ENCODE measurements around the gene PXDN. TPM values are rescaled to one million over a fixed set of nuclear protein-coding genes. Genes with fewer than 3 reads are reported as not detected.

PXDN gene
- total RNA-seq, 4 donors from 2014 or later: 101 to 169 (median 134) TPM

DNA sequence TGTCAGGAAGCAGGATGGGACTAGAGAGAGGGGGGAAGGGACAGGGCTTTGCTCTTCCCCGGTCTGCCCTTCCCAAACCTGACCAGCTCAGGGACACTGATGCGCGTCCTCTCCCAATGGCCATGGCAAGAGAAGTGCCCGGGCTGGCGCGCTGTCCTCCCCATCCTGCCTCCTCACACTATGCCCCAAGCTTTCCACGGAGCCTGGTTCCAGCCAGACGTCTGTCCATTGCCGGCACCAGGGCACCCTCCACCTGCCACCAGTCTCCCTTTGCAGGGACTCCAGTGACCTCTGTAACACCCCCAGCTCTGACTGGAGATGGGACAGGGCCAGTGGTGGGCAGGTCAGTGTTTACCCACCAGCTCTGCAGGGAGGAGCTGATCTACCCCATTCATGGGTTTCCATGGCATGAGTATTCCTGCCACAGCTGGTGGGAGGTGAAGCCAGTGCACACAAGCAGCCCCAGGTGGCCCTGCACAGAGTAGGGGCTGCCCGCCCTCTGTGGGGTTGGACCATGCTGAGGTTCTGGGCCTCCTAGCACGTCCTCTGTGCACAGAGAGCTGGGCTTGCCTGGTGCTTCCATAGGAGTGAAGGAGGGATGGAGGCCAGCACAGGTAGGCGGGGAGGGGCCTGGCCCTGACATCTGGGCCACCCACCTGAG is 109.5 kb downstream of the PXDN start:
- TF ChIP-seq, protein P1, sequence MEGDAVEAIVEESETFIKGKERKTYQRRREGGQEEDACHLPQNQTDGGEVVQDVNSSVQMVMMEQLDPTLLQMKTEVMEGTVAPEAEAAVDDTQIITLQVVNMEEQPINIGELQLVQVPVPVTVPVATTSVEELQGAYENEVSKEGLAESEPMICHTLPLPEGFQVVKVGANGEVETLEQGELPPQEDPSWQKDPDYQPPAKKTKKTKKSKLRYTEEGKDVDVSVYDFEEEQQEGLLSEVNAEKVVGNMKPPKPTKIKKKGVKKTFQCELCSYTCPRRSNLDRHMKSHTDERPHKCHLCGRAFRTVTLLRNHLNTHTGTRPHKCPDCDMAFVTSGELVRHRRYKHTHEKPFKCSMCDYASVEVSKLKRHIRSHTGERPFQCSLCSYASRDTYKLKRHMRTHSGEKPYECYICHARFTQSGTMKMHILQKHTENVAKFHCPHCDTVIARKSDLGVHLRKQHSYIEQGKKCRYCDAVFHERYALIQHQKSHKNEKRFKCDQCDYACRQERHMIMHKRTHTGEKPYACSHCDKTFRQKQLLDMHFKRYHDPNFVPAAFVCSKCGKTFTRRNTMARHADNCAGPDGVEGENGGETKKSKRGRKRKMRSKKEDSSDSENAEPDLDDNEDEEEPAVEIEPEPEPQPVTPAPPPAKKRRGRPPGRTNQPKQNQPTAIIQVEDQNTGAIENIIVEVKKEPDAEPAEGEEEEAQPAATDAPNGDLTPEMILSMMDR (IDR thresholded peaks at IDR 0.05; ENCODE audit: low read depth): no peak

GRCh38 chr2:1633936-1634587 is 110.3 kb downstream of the PXDN start:
- TF ChIP-seq, protein P1 (IDR thresholded peaks at IDR 0.05; ENCODE audit: low read depth): no peak

- TF ChIP-seq, protein P1 (IDR thresholded peaks at IDR 0.05; ENCODE audit: low read depth): no peak
These were observed 111.1 kb downstream of the PXDN start for GRCh38 chr2:1633092-1633671.

DNA sequence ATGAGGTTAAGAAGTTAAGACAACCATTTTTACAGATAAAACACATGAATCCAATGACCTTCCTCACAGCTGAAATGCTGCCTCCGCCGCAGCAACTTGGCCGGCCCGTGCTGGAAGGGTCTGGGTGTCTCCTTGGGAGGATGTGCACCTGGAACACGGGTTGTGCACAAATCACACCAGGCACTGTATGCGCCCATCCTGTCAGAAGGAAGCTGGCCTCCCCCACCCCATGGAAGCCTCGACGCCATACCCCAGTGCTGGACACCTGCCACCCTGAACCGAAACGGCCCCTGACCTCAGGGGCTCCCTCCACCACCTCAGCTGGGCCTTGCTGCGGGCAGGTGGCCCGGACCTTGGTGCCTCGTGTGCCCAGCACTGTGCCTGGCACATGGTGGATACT is 111.8 kb downstream of the PXDN start:
- TF ChIP-seq, protein P1 (IDR thresholded peaks at IDR 0.05; ENCODE audit: low read depth): no peak

GRCh38 chr2:1632002-1632348 is 112.3 kb downstream of the PXDN start:
- TF ChIP-seq, protein P1 (IDR thresholded peaks at IDR 0.05; ENCODE audit: low read depth): no peak

DNA sequence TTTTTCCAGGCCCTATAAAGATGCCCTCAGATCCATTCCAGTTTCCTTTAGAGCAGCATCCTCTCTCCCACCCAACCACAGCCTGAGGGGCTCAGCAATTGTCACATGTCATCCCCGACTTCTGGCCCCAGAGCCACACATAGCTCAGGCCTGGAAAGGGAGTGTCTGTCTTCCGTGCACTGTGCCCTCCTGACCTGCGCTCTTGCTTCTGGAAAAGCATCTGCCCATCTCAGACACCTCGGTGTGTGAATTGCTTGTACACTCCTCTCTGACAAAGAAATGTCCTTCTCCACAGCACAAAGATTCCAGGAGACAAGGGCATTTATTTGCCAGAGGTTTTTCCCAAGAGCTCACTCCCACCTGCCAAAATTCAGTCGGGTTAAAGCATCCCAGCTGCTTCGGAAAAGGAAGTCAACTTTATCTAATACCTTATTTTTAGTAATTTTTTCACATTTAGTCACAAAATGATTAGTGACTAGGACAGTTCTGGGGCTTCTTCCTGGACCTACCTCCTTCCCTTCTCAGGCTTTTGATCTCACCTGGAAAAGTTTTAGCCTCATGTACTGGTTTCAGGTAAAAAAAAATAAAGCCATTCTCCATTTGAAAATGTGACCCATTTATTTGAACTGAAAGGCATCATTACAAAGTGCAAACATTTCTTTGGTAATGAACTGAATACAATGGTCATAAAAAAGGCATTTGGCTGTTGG is 112.9 kb downstream of the PXDN start:
- TF ChIP-seq, protein P1 (IDR thresholded peaks at IDR 0.05; ENCODE audit: low read depth): no peak

- TF ChIP-seq, protein P1 (IDR thresholded peaks at IDR 0.05; ENCODE audit: low read depth): no peak
These were observed 115.4 kb downstream of the PXDN start for GRCh38 chr2:1628893-1629292.
